K562 (cell line): ENCODE data around the gene KCNK3. TPM values are rescaled to one million over a fixed set of nuclear protein-coding genes. Genes with fewer than 3 reads are reported as not detected.
A peak's percentile ranks its signal among the peaks of the same experiment; 100 is the strongest.

ENCODE experiments used
- ATAC-seq: fragments of 200-7000 bp; cut with Tn5 transposase; 3 replicates; pipeline ENCODE4 v1.9.1; 2020; ENCODE audit warnings: moderate library complexity
- BruUV-seq: library from RNA; stranded (reverse); fragments of 400-500 nt; replicated peaks from 2 replicates; lab custom pipeline; 2021; lab: Mats Ljungman, UMichigan
- CTCF ChIA-PET: fragments of 300-600 bp; formaldehyde crosslinking; extraction: SDS; loops from one replicate; lab custom pipeline; 2021; ENCODE audit warnings: low intra/inter-chr PET ratio; lab: Yijun Ruan, JAX
- POLR2A ChIA-PET: fragments of 300-600, 350-650 bp; sonication (Branson Sonifier 250); formaldehyde crosslinking; extraction: SDS; loops from one replicate; lab custom pipeline; 2021; ENCODE audit warnings: antibody characterized with exemption, inconsistent platforms; lab: Yijun Ruan, JAX
- DNase-seq, 4 experiments: peaks; one replicate each; pipeline versions ENCODE4 v3.0.0 to v3.0.0-alpha.2; 2011 to 2018; ENCODE audit warnings: low spot score in 3 of 4, mixed read lengths in 3 of 4; ENCODE audit errors: extremely low read depth in 1 of 4
- FAIRE-seq: peaks from 2 replicates; lab custom pipeline; 2011; peaks lifted over from hg19 to GRCh38; lab: Jason Lieb, UNC
- H2AFZ ChIP-seq: 2 replicates; pipeline ENCODE4 v1.6.0; 2011; ENCODE audit warnings: low read depth, low read length, control low read depth, inconsistent platforms
- H3K27ac ChIP-seq: fragments of 200-600 bp; 3 replicates; pipeline ENCODE4 v1.8.0; 2011; ENCODE audit warnings: low read depth, mild to moderate bottlenecking, control low read depth, inconsistent platforms, low read length, moderate library complexity, mixed read lengths; ENCODE audit errors: extremely low read depth
- H3K27me3 ChIP-seq, 2 experiments: fragments of 300-600 bp in 1 of 2; 2 replicates in 1 of 2; 3 replicates in 1 of 2; pipeline versions ENCODE4 v1.6.0 to v1.8.0; 2011; ENCODE audit warnings: inconsistent platforms in 2 of 2, low read length in 2 of 2, mild to moderate bottlenecking in 1 of 2, mixed read lengths in 1 of 2, moderate library complexity in 1 of 2; ENCODE audit not compliant: control insufficient read depth in 2 of 2, insufficient read depth in 2 of 2
- H3K36me3 ChIP-seq: fragments of 300-600 bp; 3 replicates; pipeline ENCODE4 v1.8.0; 2011; ENCODE audit warnings: mild to moderate bottlenecking, low read length, inconsistent platforms; ENCODE audit not compliant: control insufficient read depth, insufficient read depth
- H3K4me1 ChIP-seq, 2 experiments: fragments of 200-600 bp in 1 of 2; replicated peaks in 1 of 2; 2 replicates in 1 of 2; 3 replicates in 1 of 2; pipeline versions ENCODE4 v1.5.1 to v1.8.0; 2011; ENCODE audit warnings: inconsistent platforms in 2 of 2, low read length in 2 of 2, mild to moderate bottlenecking in 1 of 2, mixed read lengths in 1 of 2, moderate library complexity in 1 of 2; ENCODE audit not compliant: control insufficient read depth in 2 of 2, insufficient read depth in 2 of 2
- H3K4me2 ChIP-seq: 2 replicates; pipeline ENCODE4 v1.6.1; 2011; ENCODE audit warnings: low read length, control low read depth, inconsistent platforms, mixed read lengths; ENCODE audit not compliant: insufficient read depth
- H3K4me3 ChIP-seq: fragments of 200-600 bp; sonication (generic), shearing (Covaris generic); 2 replicates; pipeline ENCODE4 v1.5.1; 2016; ENCODE audit warnings: control low read depth, inconsistent platforms
- H3K79me2 ChIP-seq: fragments of 200-600 bp; 3 replicates; pipeline ENCODE4 v1.8.0; 2011; ENCODE audit warnings: low read length, inconsistent platforms; ENCODE audit not compliant: control insufficient read depth, insufficient read depth
- H3K9ac ChIP-seq, 2 experiments: 2 replicates each; pipeline versions ENCODE4 v1.6.0 to v1.6.1; 2011; ENCODE audit warnings: low read depth in 2 of 2, low read length in 2 of 2, control low read depth in 1 of 2, inconsistent platforms in 1 of 2, mild to moderate bottlenecking in 1 of 2, mixed read lengths in 1 of 2; ENCODE audit not compliant: insufficient read depth in 1 of 2
- H3K9me1 ChIP-seq: one replicate; pipeline ENCODE4 v1.6.0; 2011; ENCODE audit warnings: inconsistent platforms, mild to moderate bottlenecking, low read length, moderate library complexity; ENCODE audit not compliant: control insufficient read depth, insufficient read depth
- H3K9me3 ChIP-seq: replicated peaks from 2 replicates; pipeline ENCODE4 v1.5.1; 2011; ENCODE audit warnings: low read depth, low read length, inconsistent platforms; ENCODE audit not compliant: control insufficient read depth, insufficient read depth
- H4K20me1 ChIP-seq: replicated peaks from 2 replicates; pipeline ENCODE4 v1.6.1; 2011; ENCODE audit warnings: low read length, inconsistent platforms, mixed read lengths; ENCODE audit not compliant: control insufficient read depth, insufficient read depth
- CCAR2 ChIP-seq: fragments of 200-400 bp; formaldehyde crosslinking; IDR thresholded peaks from 2 replicates; pipeline ENCODE4 v1.6.1; 2017; ENCODE audit warnings: mild to moderate bottlenecking, low read depth, low read length
- CHD4 ChIP-seq: fragments of 200-600 bp; sonication (generic); IDR thresholded peaks from 3 replicates; pipeline ENCODE4 v1.6.1; 2012; ENCODE audit warnings: low read depth, mild to moderate bottlenecking, mixed read lengths, low read length, inconsistent platforms; ENCODE audit not compliant: insufficient read depth, insufficient replicate concordance, poor library complexity, severe bottlenecking
- E2F5 ChIP-seq: sonication (generic); formaldehyde crosslinking; IDR thresholded peaks from 2 replicates; pipeline ENCODE4 v1.8.0; 2022; ENCODE audit warnings: mild to moderate bottlenecking, missing genetic modification reagents
- ERF ChIP-seq: fragments of 450-650 bp; formaldehyde crosslinking; IDR thresholded peaks from 2 replicates; pipeline ENCODE4 v1.4.0; 2020; ENCODE audit warnings: mild to moderate bottlenecking, mixed read lengths
- FOSL1 ChIP-seq: fragments of 200-800 bp; sonication (Bioruptor generic); conservative IDR thresholded peaks from 2 replicates; pipeline ENCODE4 v1.6.1; 2016; ENCODE audit warnings: missing genetic modification characterization, missing compliant biosample characterization
- ID3 ChIP-seq, 2 experiments: fragments of 250-450 bp in 1 of 2; fragments of 450-650 bp in 1 of 2; sonication (Bioruptor Pico) in 1 of 2; IDR thresholded peaks; 2 replicates each; pipeline versions ENCODE4 v1.6.1 to v1.8.0; 2016 to 2021; ENCODE audit warnings: mild to moderate bottlenecking in 2 of 2, moderate library complexity in 2 of 2, missing compliant biosample characterization in 1 of 2, missing genetic modification characterization in 1 of 2
- MAFK ChIP-seq: IDR thresholded peaks from 2 replicates; pipeline ENCODE4 v1.6.1; 2011; ENCODE audit warnings: low read length, improper control_type of control experiment
- MED1 ChIP-seq: sonication (generic); formaldehyde crosslinking; IDR thresholded peaks from 2 replicates; pipeline ENCODE4 v1.8.1; 2023; ENCODE audit warnings: missing genetic modification reagents, borderline replicate concordance
- POLR2AphosphoS2 ChIP-seq: IDR thresholded peaks from 2 replicates; pipeline ENCODE4 v1.6.1; 2012; ENCODE audit warnings: low read length, improper control_type of control experiment
- RBM25 ChIP-seq: fragments of 200-400 bp; formaldehyde crosslinking; IDR thresholded peaks from 2 replicates; pipeline ENCODE4 v1.6.1; 2018; ENCODE audit warnings: low read length, low read depth, moderate library complexity; ENCODE audit not compliant: severe bottlenecking
- SIN3A ChIP-seq, 2 experiments: fragments of 150-350 bp in 1 of 2; IDR thresholded peaks; 2 replicates each; pipeline ENCODE4 v1.6.1; 2011 to 2016; ENCODE audit warnings: borderline replicate concordance in 2 of 2, low read depth in 2 of 2, low read length in 2 of 2, mild to moderate bottlenecking in 2 of 2, moderate library complexity in 2 of 2; ENCODE audit not compliant: control insufficient read depth in 1 of 2
- SIRT6 ChIP-seq: IDR thresholded peaks from one replicate; pipeline ENCODE4 v1.6.1; 2012; ENCODE audit warnings: low read depth, mild to moderate bottlenecking, control low read depth, inconsistent platforms, low read length, moderate library complexity
- SMARCA5 ChIP-seq: fragments of 450-650 bp; IDR thresholded peaks from 2 replicates; pipeline ENCODE4 v1.6.1; 2016
- TCF15 ChIP-seq: fragments of 250-450 bp; sonication (Bioruptor Pico); IDR thresholded peaks from 2 replicates; pipeline ENCODE4 v1.8.0; 2022; ENCODE audit warnings: moderate library complexity, mild to moderate bottlenecking, inconsistent platforms
- TCF7 ChIP-seq: sonication (generic); IDR thresholded peaks from 2 replicates; pipeline ENCODE4 v1.6.1; 2016; ENCODE audit warnings: antibody characterized with exemption, borderline replicate concordance
- TOE1 ChIP-seq, 2 experiments: fragments of 450-650 bp in 1 of 2; sonication (generic) in 1 of 2; formaldehyde crosslinking in 1 of 2; IDR thresholded peaks; 2 replicates each; pipeline versions ENCODE4 v1.7.1 to v1.8.0; 2016 to 2022; ENCODE audit warnings: borderline replicate concordance in 2 of 2, mild to moderate bottlenecking in 2 of 2, antibody characterized with exemption in 1 of 2, inconsistent platforms in 1 of 2, low read depth in 1 of 2, missing genetic modification reagents in 1 of 2, moderate library complexity in 1 of 2
- ZNF217 ChIP-seq: sonication (generic); formaldehyde crosslinking; IDR thresholded peaks from 2 replicates; pipeline ENCODE4 v1.8.0; 2022; ENCODE audit warnings: mild to moderate bottlenecking, missing genetic modification reagents
- ZNF224 ChIP-seq: sonication (generic); formaldehyde crosslinking; IDR thresholded peaks from 2 replicates; pipeline ENCODE4 v1.8.0; 2022; ENCODE audit warnings: mild to moderate bottlenecking, missing genetic modification reagents
- ZNF445 ChIP-seq: fragments of 250-450 bp; sonication (Bioruptor Pico); IDR thresholded peaks from 2 replicates; pipeline ENCODE4 v1.4.0; 2020; ENCODE audit warnings: low read depth, mild to moderate bottlenecking, moderate library complexity
- ZNF507 ChIP-seq: conservative IDR thresholded peaks from 2 replicates; pipeline ENCODE4 v1.6.1; 2017; ENCODE audit warnings: missing genetic modification characterization, missing compliant biosample characterization
- ZNF766 ChIP-seq: fragments of 200-800 bp; sonication (Bioruptor generic); conservative IDR thresholded peaks from 2 replicates; pipeline ENCODE4 v1.6.1; 2016; ENCODE audit warnings: missing genetic modification characterization, missing compliant biosample characterization
- WGBS: fragments of 100-300 bp; shearing (Covaris generic); methylation state at CpG from one replicate; pipeline ENCODE4 v1.1.6; 2016; ENCODE audit warnings: low coverage, mixed read lengths; ENCODE audit not compliant: insufficient coverage; ENCODE audit errors: missing lambda C conversion rate; 5-methylcytosine and 5-hydroxymethylcytosine counted together
- in situ Hi-C: fragments of 300-500 bp; cut with MboI; formaldehyde crosslinking; loops from 4 replicates; pipeline ENCODE4 v1.15.0; 2018; ENCODE audit warnings: inconsistent platforms, mixed read lengths
- intact Hi-C: fragments of 100-400 bp; cut with micrococcal nuclease; formaldehyde crosslinking; loops from 2 replicates; pipeline ENCODE4 v1.14.2; 2022
- polyA plus RNA-seq, 8 experiments: library from polyadenylated mRNA; depleted of rRNA in 4 of 8; stranded (reverse) in 5 of 8; unstranded in 3 of 8; fragments of >200 nt; fragmentation: Nextera tagmentation in 2 of 8; fragmentation: Illumina TruSeq in 1 of 8; extraction: Ambion mirVana in 2 of 8; extraction: Trizol in 1 of 8; gene quantifications; 2 replicates each; pipeline versions ENCODE4 v1.2.1 to v1.2.3, GENCODE V29; 2011 to 2014; ENCODE audit warnings: inconsistent platforms in 1 of 8, missing spikeins in 1 of 8
- total RNA-seq, 7 experiments: library from RNA; depleted of rRNA in 6 of 7; stranded (reverse); fragments of >200 nt in 6 of 7; fragmentation: Illumina TruSeq in 2 of 7; extraction: Trizol in 2 of 7; gene quantifications; 2 replicates each; pipeline versions ENCODE4 v1.2.1 to v1.2.3, GENCODE V29; 2011 to 2021; ENCODE audit warnings: low replicate concordance in 1 of 7

The KCNK3 gene
- total and polyA plus RNA-seq, 9 of the 15 experiments (the other 6 are each of a cell fraction or from before 2014, with no cell fraction given): 0.01 to 0.20 (median 0.07) TPM; not detected in 5

GRCh38 chr2:26660363-26660962, 32.1 kb upstream of the KCNK3 start:
- BruUV-seq: no TSS peak
- H3K9me3 ChIP-seq: no peaks in the 10 kb centered on the region
- DNase-seq (no peak), ATAC-seq (no peak), FAIRE-seq (no peak)
- peaks cover 9 to 17% of the 10 kb centered on the region in 2 experiments; a peak in 4 of 5 replicates for H3K27me3 ChIP-seq
- H3K27ac ChIP-seq: no peak overlapping the region
- no peak overlapping the region for H3K4me3 ChIP-seq
- H3K9me1 ChIP-seq: no peaks in the 10 kb centered on the region
- CTCF ChIA-PET: no interaction called here
- no peaks in the 10 kb centered on the region for H4K20me1 ChIP-seq
- WGBS: 0% methylated on average over 1 of the region's 1 CpG
- in situ Hi-C loops (no loop called here), intact Hi-C loops (no loop called here)
- no peaks in the 10 kb centered on the region for H3K36me3 ChIP-seq
- no peaks in the 10 kb centered on the region for H3K79me2 ChIP-seq
- H2AFZ ChIP-seq: no peak overlapping the region
- H3K4me1 ChIP-seq: no peaks in the 10 kb centered on the region; a peak in 1 of 5 replicates
- no peak overlapping the region for H3K4me2 ChIP-seq
- POLR2A ChIA-PET: no interaction called here
- no peak overlapping the region for H3K9ac ChIP-seq
- TF ChIP-seq FOSL1 (tag) (no peak), ID3 (CRISPR knock-in tag; IDR thresholded peaks at IDR 0.05) (no peak), ID3 (tag; IDR thresholded peaks at IDR 0.05) (no peak), TOE1 (IDR thresholded peaks at IDR 0.05; ENCODE audit: borderline replicate concordance) (no peak), TOE1 (CRISPR knock-in tag; IDR thresholded peaks at IDR 0.05; ENCODE audit: borderline replicate concordance, low read depth) (no peak), CCAR2 (no peak), ZNF766 (CRISPR knock-in tag) (no peak), SIRT6 (no peak), TCF7 (no peak), POLR2AphosphoS2 (no peak), RBM25 (peak; percentile 68), ZNF507 (tag) (peak; percentile 99), ZNF445 (no peak), MED1 (no peak), ZNF217 (no peak), MAFK (no peak), TCF15 (CRISPR knock-in tag) (no peak), SIN3A (IDR thresholded peaks at IDR 0.05; ENCODE audit: borderline replicate concordance in 2 of 2, control insufficient read depth in 1 of 2, low read depth in 2 of 2, low read length in 2 of 2) (no peak), SMARCA5 (0 out of 2 replicates have a peak, but pooled peaks have one; percentile 33), ZNF224 (CRISPR knock-in tag) (no peak), ERF (no peak), E2F5 (CRISPR knock-in tag) (no peak), CHD4 (no peak)
